WTC11 (cell line): ENCODE results near the gene RNF20. TPM values are rescaled to one million over a fixed set of nuclear protein-coding genes. Genes with fewer than 3 reads are reported as not detected.

Experiments used
- ATAC-seq: fragments of 200-7000 bp; cut with Tn5 transposase; 2 replicates; pipeline ENCODE4 v1.10.0; 2021; ENCODE audit warnings: mild to moderate bottlenecking, moderate library complexity
- CTCF ChIA-PET: fragments of 300-600 bp; sonication (Branson Sonifier 250); formaldehyde crosslinking; loops from one replicate; lab custom pipeline; 2021; ENCODE audit warnings: antibody characterized with exemption; lab: Charles Lee
- POLR2A ChIA-PET: fragments of 350-600 bp; sonication (Branson Sonifier 250); formaldehyde crosslinking; loops from one replicate; lab custom pipeline; 2021; ENCODE audit warnings: antibody characterized with exemption; lab: Charles Lee
- DNase-seq: peaks from one replicate; pipeline ENCODE4 v3.0.0; 2021; ENCODE audit warnings: low spot score
- H3K27ac Mint-ChIP-seq: 2 replicates; pipeline ENCODE4 v1.8.0; 2021; ENCODE audit warnings: mixed read lengths
- H3K27me3 Mint-ChIP-seq: 2 replicates; pipeline ENCODE4 v1.8.0; 2021; ENCODE audit warnings: low read depth, mild to moderate bottlenecking, moderate library complexity, mixed read lengths
- H3K36me3 Mint-ChIP-seq: 2 replicates; pipeline ENCODE4 v1.8.0; 2021; ENCODE audit warnings: mixed read lengths
- H3K4me1 Mint-ChIP-seq: 2 replicates; pipeline ENCODE4 v1.8.0; 2022; ENCODE audit warnings: mixed read lengths
- H3K4me3 Mint-ChIP-seq: 2 replicates; pipeline ENCODE4 v1.8.0; 2021; ENCODE audit warnings: mild to moderate bottlenecking, moderate library complexity, mixed read lengths
- H3K9me3 Mint-ChIP-seq: 2 replicates; pipeline ENCODE4 v1.8.0; 2021; ENCODE audit warnings: mixed read lengths
- AFF4 ChIP-seq: sonication (generic); formaldehyde crosslinking; IDR thresholded peaks from 2 replicates; pipeline ENCODE4 v1.8.1; 2023; ENCODE audit warnings: mild to moderate bottlenecking, missing genetic modification reagents, borderline replicate concordance
- ARID4B ChIP-seq: sonication (generic); formaldehyde crosslinking; IDR thresholded peaks from 2 replicates; pipeline ENCODE4 v1.8.0; 2023; ENCODE audit warnings: missing genetic modification reagents, mild to moderate bottlenecking, borderline replicate concordance
- ATF1 ChIP-seq: sonication (generic); formaldehyde crosslinking; IDR thresholded peaks from 2 replicates; pipeline ENCODE4 v1.8.1; 2023; ENCODE audit warnings: mild to moderate bottlenecking, moderate library complexity, missing genetic modification reagents
- CTCF ChIP-seq: fragments of 200-600 bp; IDR thresholded peaks from 2 replicates; pipeline ENCODE4 v1.8.0; 2022; ENCODE audit warnings: antibody characterized with exemption
- ETV6 ChIP-seq: sonication (generic); formaldehyde crosslinking; IDR thresholded peaks from 2 replicates; pipeline ENCODE4 v1.8.1; 2022; ENCODE audit warnings: mild to moderate bottlenecking, missing genetic modification reagents
- FOXP4 ChIP-seq: sonication (generic); formaldehyde crosslinking; IDR thresholded peaks from 2 replicates; pipeline ENCODE4 v1.8.0; 2022; ENCODE audit warnings: mild to moderate bottlenecking, missing genetic modification reagents
- GTF2I ChIP-seq: fragments of 250-450 bp; sonication (Bioruptor Pico); conservative IDR thresholded peaks from 2 replicates; pipeline ENCODE4 v1.4.0; 2021; ENCODE audit warnings: mild to moderate bottlenecking
- KAT7 ChIP-seq: sonication (generic); formaldehyde crosslinking; IDR thresholded peaks from 2 replicates; pipeline ENCODE4 v1.8.1; 2023; ENCODE audit warnings: missing genetic modification reagents, mild to moderate bottlenecking, borderline replicate concordance
- SMAD3 ChIP-seq: sonication (generic); formaldehyde crosslinking; IDR thresholded peaks from 2 replicates; pipeline ENCODE4 v1.8.0; 2022; ENCODE audit warnings: missing genetic modification reagents, mild to moderate bottlenecking, borderline replicate concordance
- SMAD4 ChIP-seq: sonication (generic); formaldehyde crosslinking; IDR thresholded peaks from 2 replicates; pipeline ENCODE4 v1.8.0; 2022; ENCODE audit warnings: mild to moderate bottlenecking, missing genetic modification reagents
- TP53 ChIP-seq: sonication (generic); formaldehyde crosslinking; IDR thresholded peaks from 2 replicates; pipeline ENCODE4 v1.8.1; 2023; ENCODE audit warnings: mild to moderate bottlenecking, missing genetic modification reagents
- ZBTB43 ChIP-seq: sonication (generic); formaldehyde crosslinking; IDR thresholded peaks from 2 replicates; pipeline ENCODE4 v1.8.1; 2023; ENCODE audit warnings: mild to moderate bottlenecking, missing genetic modification reagents
- ZNF138 ChIP-seq: sonication (generic); formaldehyde crosslinking; conservative IDR thresholded peaks from 2 replicates; pipeline ENCODE4 v1.8.1; 2022; ENCODE audit warnings: mild to moderate bottlenecking, moderate library complexity, missing genetic modification reagents
- ZNF532 ChIP-seq: fragments of 250-450 bp; sonication (Bioruptor Pico); IDR thresholded peaks from 2 replicates; pipeline ENCODE4 v1.9.0; 2021; ENCODE audit warnings: mild to moderate bottlenecking, borderline replicate concordance
- total RNA-seq: library from RNA; stranded (reverse); gene quantifications from 3 replicates; pipeline ENCODE4 v1.2.3, GENCODE V29; 2021

The RNF20 gene
- total RNA-seq, 1 experiment from 2014 or later = 52.6 TPM

GRCh38 chr9:101571114-101571513 is 37.5 kb downstream of the RNF20 start (continued):
- TF ChIP-seq AFF4 (CRISPR knock-in tag) = no peak
- TF ChIP-seq SMAD4 (CRISPR knock-in tag) = no peak
- no peak for TF ChIP-seq ATF1 (CRISPR knock-in tag)
- no peak for TF ChIP-seq ZNF138 (CRISPR knock-in tag)
- TF ChIP-seq ZNF532 (CRISPR knock-in tag) = no peak
- TF ChIP-seq GTF2I (CRISPR knock-in tag) = no peak
- TF ChIP-seq ZBTB43 = no peak

GRCh38 chr9:101572316-101572715 is 38.7 kb downstream of the RNF20 start:
- Mint-ChIP-seq H3K4me1 (peaks cover 36% of the 10 kb centered on the region), H3K27ac (peak overlapping the region; percentile 43), H3K9me3 (no peaks in the 10 kb centered on the region), H3K36me3 (peaks cover 5% of the 10 kb centered on the region; the same call in 1 of the 2 replicates), H3K4me3 (no peak overlapping the region), H3K27me3 (no peaks in the 10 kb centered on the region)
- ChIA-PET CTCF (interaction anchor here (2.1 to 2.8 kb wide), 3 partner anchors 23 to 123 kb away, joined by 9 to 11 read pairs (median 10); no protein-coding TSS in a partner anchor), POLR2A (no interaction called here)
- DNase-seq = no peak
- peak; percentile 67 for ATAC-seq
- TF ChIP-seq SMAD3 (no peak), TP53 (no peak), ETV6 (CRISPR knock-in tag) (peak; percentile 35; the same call in 1 of the 2 replicates), CTCF (no peak), ARID4B (CRISPR knock-in tag) (no peak), KAT7 (CRISPR knock-in tag) (no peak), FOXP4 (CRISPR knock-in tag) (peak; percentile 30; the same call in 1 of the 2 replicates)
